ENCODE data around the gene DMAC2. TPM values are rescaled to one million over a fixed set of nuclear protein-coding genes. Genes with fewer than 3 reads are reported as not detected.
"Not testable (repeated sequence)": the region's sequence is repeated elsewhere in the genome, so short reads cannot be mapped to it uniquely, and the experiment has no call there.

DMAC2 gene
- total and polyA plus RNA-seq, 8 donors, result 8.2 to 50.9 (median 41.7) TPM

- WGBS, 5 donors, result 88 to 94% (median 90%) methylated on average over 6 to 7 of the region's 7 CpGs
- peaks cover 0 to 20% (median 17%) of the 10 kb centered on the region in 4 donors for H3K4me1 ChIP-seq
- H3K36me3 ChIP-seq, result peaks cover 13 to 47% (median 45%) of the 10 kb centered on the region in 4 donors
- no peak overlapping the region for H3K4me3 ChIP-seq
- no peaks in the 10 kb centered on the region for H3K9me3 ChIP-seq
- no peak overlapping the region for H3K27ac ChIP-seq
- TF ChIP-seq CTCF (IDR thresholded peaks at IDR 0.05) (no peak), POLR2A (IDR thresholded peaks at IDR 0.05) (no peak), EP300 (IDR thresholded peaks at IDR 0.05) (no peak), POLR2AphosphoS5 (IDR thresholded peaks at IDR 0.05) (no peak)
- no peak for DNase-seq
- intact Hi-C loops (cut with DNase I; ENCODE audit: low total_unique reads), result no loop called here
- peaks cover 0 to 16% (median 0%) of the 10 kb centered on the region in 3 donors for H3K27me3 ChIP-seq
Measured at GRCh38 chr19:41437944-41438574, 1.7 kb downstream of the DMAC2 start.

GRCh38 chr19:41436674-41436951 is 3.1 kb downstream of the DMAC2 start:
- H3K9me3 ChIP-seq, result no peaks in the 10 kb centered on the region
- H3K36me3 ChIP-seq, result peaks cover 26 to 61% (median 59%) of the 10 kb centered on the region in 4 donors
- H3K4me3 ChIP-seq, result no peak overlapping the region
- H3K27ac ChIP-seq, result no peak overlapping the region
- intact Hi-C loops (cut with DNase I; ENCODE audit: low total_unique reads), result no loop called here
- TF ChIP-seq EP300 (IDR thresholded peaks at IDR 0.05) (no peak), POLR2AphosphoS5 (IDR thresholded peaks at IDR 0.05) (no peak), CTCF (IDR thresholded peaks at IDR 0.05) (no peak), POLR2A (IDR thresholded peaks at IDR 0.05) (no peak)
- no peak for DNase-seq
- peaks cover 0 to 4% (median 0%) of the 10 kb centered on the region in 3 donors for H3K27me3 ChIP-seq
- H3K4me1 ChIP-seq, result peaks cover 0 to 20% (median 17%) of the 10 kb centered on the region in 4 donors

GRCh38 chr19:41435936-41436673 is 3.6 kb downstream of the DMAC2 start:
- Histone ChIP-seq H3K27ac (no peak overlapping the region), H3K9me3 (no peaks in the 10 kb centered on the region), H3K4me1 (peaks cover 0 to 20% (median 17%) of the 10 kb centered on the region in 4 donors), H3K36me3 (peaks cover 30 to 66% (median 64%) of the 10 kb centered on the region in 4 donors), H3K4me3 (no peak overlapping the region), H3K27me3 (no peaks in the 10 kb centered on the region)
- intact Hi-C loops (cut with DNase I; ENCODE audit: low total_unique reads), result no loop called here
- no peak for DNase-seq
- WGBS, 5 donors, result 91 to 96% (median 95%) methylated on average over 18 to 19 of the region's 19 CpGs
- TF ChIP-seq POLR2AphosphoS5 (IDR thresholded peaks at IDR 0.05) (no peak), POLR2A (IDR thresholded peaks at IDR 0.05) (no peak), CTCF (IDR thresholded peaks at IDR 0.05) (no peak), EP300 (IDR thresholded peaks at IDR 0.05) (no peak)

GRCh38 chr19:41435376-41435775 is 4.3 kb downstream of the DMAC2 start:
- Histone ChIP-seq H3K4me1 (peaks cover 0 to 20% (median 17%) of the 10 kb centered on the region in 4 donors), H3K36me3 (peaks cover 30 to 72% (median 71%) of the 10 kb centered on the region in 4 donors)
- DNase-seq; H3K27ac ChIP-seq; H3K27me3 ChIP-seq; H3K4me3 ChIP-seq; H3K9me3 ChIP-seq; intact Hi-C loops (cut with DNase I; ENCODE audit: low total_unique reads): not testable (repeated sequence)
- WGBS, 5 donors, result 95 to 99% (median 98%) methylated on average over 8 to 11 of the region's 11 CpGs

- intact Hi-C loops (cut with DNase I; ENCODE audit: low total_unique reads), result no loop called here
- WGBS, 5 donors, result 74 to 77% (median 75%) methylated on average over 5 of the region's 5 CpGs
- TF ChIP-seq POLR2A (IDR thresholded peaks at IDR 0.05) (no peak), CTCF (IDR thresholded peaks at IDR 0.05) (no peak)
Measured at GRCh38 chr19:41434450-41434849, 5.3 kb downstream of the DMAC2 start.

More at GRCh38 chr19:41434450-41434849, 5.3 kb downstream of the DMAC2 start:
- no peak for DNase-seq
- Histone ChIP-seq H3K4me3 (no peak overlapping the region), H3K27me3 (no peaks in the 10 kb centered on the region), H3K27ac (no peak overlapping the region), H3K9me3 (no peaks in the 10 kb centered on the region), H3K36me3 (peaks cover 30 to 78% (median 75%) of the 10 kb centered on the region in 4 donors), H3K4me1 (peaks cover 0 to 15% (median 14%) of the 10 kb centered on the region in 4 donors)
